Measurements from ENCODE around the gene GPS2. TPM values are rescaled to one million over a fixed set of nuclear protein-coding genes. Genes with fewer than 3 reads are reported as not detected.

The GPS2 gene
- total RNA-seq, 1 donor, result 48.1 TPM

- H3K36me3 ChIP-seq (ENCODE audit: insufficient read depth, low read length), result peaks cover 82% of the 10 kb centered on the region
These were observed 6.3 kb upstream of the GPS2 start for GRCh38 chr17:7321466-7321865.

GRCh38 chr17:7318121-7318860 lies 3.1 kb upstream of the GPS2 start:
- no peak for TF ChIP-seq CTCF (IDR thresholded peaks at IDR 0.05; ENCODE audit: extremely low read depth, low read depth, low read length)
- Histone ChIP-seq H3K4me3 (ENCODE audit: insufficient read depth, low read length) (no peak overlapping the region), H3K4me1 (ENCODE audit: insufficient read depth, low read length) (peaks cover 18% of the 10 kb centered on the region), H3K4me2 (ENCODE audit: insufficient read depth, low read length) (no peak overlapping the region), H3K36me3 (ENCODE audit: insufficient read depth, low read length) (peaks cover 67% of the 10 kb centered on the region), H2AFZ (ENCODE audit: low read length) (no peak overlapping the region), H3K79me2 (ENCODE audit: insufficient read depth, low read length) (peaks cover 15% of the 10 kb centered on the region), H4K20me1 (ENCODE audit: insufficient read depth, low read length) (peaks cover 14% of the 10 kb centered on the region), H3K9me3 (ENCODE audit: low read depth, low read length) (no peaks in the 10 kb centered on the region), H3K27ac (ENCODE audit: low read depth, low read length) (no peak overlapping the region), H3K27me3 (ENCODE audit: insufficient read depth, low read length) (no peaks in the 10 kb centered on the region)
- peak; percentile 76 for DNase-seq (ENCODE audit: insufficient read length, low spot score, missing footprints)

More at GRCh38 chr17:7321466-7321865, 6.3 kb upstream of the GPS2 start:
- Histone ChIP-seq H3K4me3 (ENCODE audit: insufficient read depth, low read length) (no peak overlapping the region), H2AFZ (ENCODE audit: low read length) (no peak overlapping the region), H3K9me3 (ENCODE audit: low read depth, low read length) (no peaks in the 10 kb centered on the region), H3K27ac (ENCODE audit: low read depth, low read length) (no peak overlapping the region), H3K4me2 (ENCODE audit: insufficient read depth, low read length) (no peak overlapping the region), H3K27me3 (ENCODE audit: insufficient read depth, low read length) (no peaks in the 10 kb centered on the region), H3K79me2 (ENCODE audit: insufficient read depth, low read length) (no peaks in the 10 kb centered on the region), H4K20me1 (ENCODE audit: insufficient read depth, low read length) (no peaks in the 10 kb centered on the region), H3K4me1 (ENCODE audit: insufficient read depth, low read length) (no peaks in the 10 kb centered on the region)
- DNase-seq (ENCODE audit: insufficient read length, low spot score, missing footprints), result peak; percentile 69
- no peak for TF ChIP-seq CTCF (IDR thresholded peaks at IDR 0.05; ENCODE audit: extremely low read depth, low read depth, low read length)

GRCh38 chr17:7317161-7317803 lies 2.1 kb upstream of the GPS2 start:
- H3K4me3 ChIP-seq (ENCODE audit: insufficient read depth, low read length), result no peak overlapping the region
- H4K20me1 ChIP-seq (ENCODE audit: insufficient read depth, low read length), result peaks cover 24% of the 10 kb centered on the region
- H2AFZ ChIP-seq (ENCODE audit: low read length), result no peak overlapping the region
- no peak overlapping the region for H3K27ac ChIP-seq (ENCODE audit: low read depth, low read length)
- TF ChIP-seq CTCF (IDR thresholded peaks at IDR 0.05; ENCODE audit: extremely low read depth, low read depth, low read length), result no peak
- no peak overlapping the region for H3K4me2 ChIP-seq (ENCODE audit: insufficient read depth, low read length)
- H3K9me3 ChIP-seq (ENCODE audit: low read depth, low read length), result no peaks in the 10 kb centered on the region
- peaks cover 28% of the 10 kb centered on the region for H3K4me1 ChIP-seq (ENCODE audit: insufficient read depth, low read length)
- DNase-seq (ENCODE audit: insufficient read length, low spot score, missing footprints), result peak; percentile 82
- peaks cover 67% of the 10 kb centered on the region for H3K36me3 ChIP-seq (ENCODE audit: insufficient read depth, low read length)
- H3K27me3 ChIP-seq (ENCODE audit: insufficient read depth, low read length), result no peaks in the 10 kb centered on the region
- peaks cover 25% of the 10 kb centered on the region for H3K79me2 ChIP-seq (ENCODE audit: insufficient read depth, low read length)

- no peaks in the 10 kb centered on the region for H3K9me3 ChIP-seq (ENCODE audit: low read depth, low read length)
- peak; percentile 88 for DNase-seq (ENCODE audit: insufficient read length, low spot score, missing footprints)
- peak overlapping the region; percentile 70 for H3K27ac ChIP-seq (ENCODE audit: low read depth, low read length)
- H3K4me2 ChIP-seq (ENCODE audit: insufficient read depth, low read length), result peak overlapping the region; percentile 97
- H2AFZ ChIP-seq (ENCODE audit: low read length), result peak overlapping the region; percentile 61
- peak overlapping the region; percentile 91 for H3K4me3 ChIP-seq (ENCODE audit: insufficient read depth, low read length)
- peaks cover 37% of the 10 kb centered on the region for H3K79me2 ChIP-seq (ENCODE audit: insufficient read depth, low read length)
- no peak for TF ChIP-seq CTCF (IDR thresholded peaks at IDR 0.05; ENCODE audit: extremely low read depth, low read depth, low read length)
- no peaks in the 10 kb centered on the region for H3K27me3 ChIP-seq (ENCODE audit: insufficient read depth, low read length)
- peaks cover 28% of the 10 kb centered on the region for H3K4me1 ChIP-seq (ENCODE audit: insufficient read depth, low read length)
- peaks cover 37% of the 10 kb centered on the region for H4K20me1 ChIP-seq (ENCODE audit: insufficient read depth, low read length)
- peaks cover 64% of the 10 kb centered on the region for H3K36me3 ChIP-seq (ENCODE audit: insufficient read depth, low read length)
These were observed 543 bp upstream of the GPS2 start for GRCh38 chr17:7315570-7316235.
